Measurements from ENCODE around the gene RBMS2. TPM values are rescaled to one million over a fixed set of nuclear protein-coding genes. Genes with fewer than 3 reads are reported as not detected.

The RBMS2 gene
- polyA plus RNA-seq, 3 donors: 5.1 to 8.2 (median 6.5) TPM

GRCh38 chr12:56628671-56629458, 107.2 kb downstream of the RBMS2 start:
- H3K27ac Mint-ChIP-seq: peak overlapping the region; percentile 93 to 99 (median 97)
- peaks cover 62% of the 10 kb centered on the region for H3K4me1 Mint-ChIP-seq
- intact Hi-C loops (cut with micrococcal nuclease): no loop called here
- Histone ChIP-seq H3K4me3 (replicated peaks in 1 of 3; ENCODE audit: low read depth in 2 of 3, low read length in 3 of 3) (peak overlapping the region; percentile 88 to 100 (median 91)), H2AFZ (ENCODE audit: insufficient read depth, low read depth, low read length, poor library complexity, severe bottlenecking) (peak overlapping the region; percentile 66), H3K27ac (ENCODE audit: low read depth in 1 of 2, low read length in 2 of 2) (peak overlapping the region; percentile 89 to 97), H3K9ac (ENCODE audit: insufficient read depth, low read length, poor library complexity, severe bottlenecking) (peak overlapping the region; percentile 96), H3K27me3 (ENCODE audit: control insufficient read depth in 2 of 2, insufficient read depth in 2 of 2, low read length in 2 of 2) (no peaks in the 10 kb centered on the region), H4K20me1 (ENCODE audit: insufficient read depth, low read length) (peaks cover 80% of the 10 kb centered on the region), H3K79me2 (ENCODE audit: insufficient read depth, low read length) (peaks cover 99% of the 10 kb centered on the region), H3K4me1 (ENCODE audit: control insufficient read depth in 1 of 2, insufficient read depth in 2 of 2, low read length in 2 of 2) (peaks cover 45 to 47% of the 10 kb centered on the region in 2 donors), H3K9me3 (replicated peaks in 1 of 2; ENCODE audit: control insufficient read depth in 1 of 2, insufficient read depth in 1 of 2, low read length in 2 of 2) (no peaks in the 10 kb centered on the region), H3K36me3 (replicated peaks in 1 of 2; ENCODE audit: control insufficient read depth in 1 of 2, insufficient read depth in 2 of 2, low read length in 2 of 2) (peaks cover 2 to 26% of the 10 kb centered on the region in 2 donors), H3K4me2 (replicated peaks; ENCODE audit: extremely low read depth, low read length, poor library complexity, severe bottlenecking) (peak overlapping the region; percentile 80)
- 0% methylated on average over 5 of the region's 18 CpGs for WGBS (ENCODE audit: insufficient coverage)
- H3K36me3 Mint-ChIP-seq: peaks cover 20 to 36% of the 10 kb centered on the region in 2 donors
- H3K4me3 Mint-ChIP-seq: peak overlapping the region; percentile 98 to 99
- TF ChIP-seq, protein P1, sequence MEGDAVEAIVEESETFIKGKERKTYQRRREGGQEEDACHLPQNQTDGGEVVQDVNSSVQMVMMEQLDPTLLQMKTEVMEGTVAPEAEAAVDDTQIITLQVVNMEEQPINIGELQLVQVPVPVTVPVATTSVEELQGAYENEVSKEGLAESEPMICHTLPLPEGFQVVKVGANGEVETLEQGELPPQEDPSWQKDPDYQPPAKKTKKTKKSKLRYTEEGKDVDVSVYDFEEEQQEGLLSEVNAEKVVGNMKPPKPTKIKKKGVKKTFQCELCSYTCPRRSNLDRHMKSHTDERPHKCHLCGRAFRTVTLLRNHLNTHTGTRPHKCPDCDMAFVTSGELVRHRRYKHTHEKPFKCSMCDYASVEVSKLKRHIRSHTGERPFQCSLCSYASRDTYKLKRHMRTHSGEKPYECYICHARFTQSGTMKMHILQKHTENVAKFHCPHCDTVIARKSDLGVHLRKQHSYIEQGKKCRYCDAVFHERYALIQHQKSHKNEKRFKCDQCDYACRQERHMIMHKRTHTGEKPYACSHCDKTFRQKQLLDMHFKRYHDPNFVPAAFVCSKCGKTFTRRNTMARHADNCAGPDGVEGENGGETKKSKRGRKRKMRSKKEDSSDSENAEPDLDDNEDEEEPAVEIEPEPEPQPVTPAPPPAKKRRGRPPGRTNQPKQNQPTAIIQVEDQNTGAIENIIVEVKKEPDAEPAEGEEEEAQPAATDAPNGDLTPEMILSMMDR (IDR thresholded peaks at IDR 0.05): no peak
- no peaks in the 10 kb centered on the region for H3K9me3 Mint-ChIP-seq
- peak; percentile 65 to 75 (median 73) for DNase-seq
- H3K27me3 Mint-ChIP-seq (ENCODE audit: low read depth in 3 of 3): no peaks in the 10 kb centered on the region

DNA sequence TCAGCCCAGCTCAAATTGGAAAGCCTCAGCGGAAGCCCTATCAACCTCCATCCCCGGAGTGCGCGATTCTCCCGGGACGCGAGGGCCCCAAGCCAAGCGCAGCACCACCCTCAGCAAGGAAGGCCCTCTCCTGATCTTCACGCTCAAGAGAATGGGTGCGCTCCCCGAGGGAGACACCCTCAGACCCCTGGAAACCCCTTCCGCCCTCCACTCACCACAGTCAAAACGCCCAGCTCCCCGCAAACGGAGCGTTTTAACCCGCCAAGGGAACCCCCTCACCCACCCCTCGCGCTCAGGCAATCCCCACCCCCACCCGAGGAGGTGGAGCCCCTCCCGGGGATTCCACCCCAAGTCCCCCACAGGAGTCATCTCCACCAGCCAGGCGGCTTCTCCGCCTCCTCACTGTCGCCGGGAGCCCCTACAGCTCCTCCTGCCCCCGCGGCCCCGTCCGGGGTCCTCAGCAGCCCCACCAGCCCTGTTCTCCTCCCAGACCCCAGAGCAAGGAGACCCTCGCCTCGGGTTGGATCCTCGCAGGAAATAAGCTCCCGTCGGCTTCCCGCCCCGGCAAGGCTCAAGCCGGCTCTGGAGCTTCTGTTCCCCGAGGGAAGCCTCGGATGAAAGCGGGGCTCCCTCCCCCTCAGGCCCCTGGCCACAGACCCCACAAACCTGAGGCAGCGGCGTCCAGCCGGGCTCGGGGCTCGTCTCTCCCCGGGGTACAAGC, 108.0 kb downstream of the RBMS2 start:
- H3K4me3 ChIP-seq (replicated peaks in 1 of 3; ENCODE audit: low read depth in 2 of 3, low read length in 3 of 3): peak overlapping the region; percentile 88 to 100 (median 91)
- TF ChIP-seq, protein P1 (IDR thresholded peaks at IDR 0.05): no peak
- H3K79me2 ChIP-seq (ENCODE audit: insufficient read depth, low read length): peaks cover 99% of the 10 kb centered on the region
- peaks cover 80% of the 10 kb centered on the region for H4K20me1 ChIP-seq (ENCODE audit: insufficient read depth, low read length)
- peak overlapping the region; percentile 89 to 97 for H3K27ac ChIP-seq (ENCODE audit: low read depth in 1 of 2, low read length in 2 of 2)
- H3K9ac ChIP-seq (ENCODE audit: insufficient read depth, low read length, poor library complexity, severe bottlenecking): peak overlapping the region; percentile 96
- DNase-seq: peak in 1 of 3 donors; percentile 33
- peak overlapping the region; percentile 80 for H3K4me2 ChIP-seq (replicated peaks; ENCODE audit: extremely low read depth, low read length, poor library complexity, severe bottlenecking)
- intact Hi-C loops (cut with micrococcal nuclease): no loop called here
- no peaks in the 10 kb centered on the region for H3K27me3 ChIP-seq (ENCODE audit: control insufficient read depth in 2 of 2, insufficient read depth in 2 of 2, low read length in 2 of 2)
- H3K4me1 ChIP-seq (ENCODE audit: control insufficient read depth in 1 of 2, insufficient read depth in 2 of 2, low read length in 2 of 2): peaks cover 52 to 54% of the 10 kb centered on the region in 2 donors
- peaks cover 2 to 19% of the 10 kb centered on the region in 2 donors for H3K36me3 ChIP-seq (replicated peaks in 1 of 2; ENCODE audit: control insufficient read depth in 1 of 2, insufficient read depth in 2 of 2, low read length in 2 of 2)
- H3K9me3 ChIP-seq (replicated peaks in 1 of 2; ENCODE audit: control insufficient read depth in 1 of 2, insufficient read depth in 1 of 2, low read length in 2 of 2): no peaks in the 10 kb centered on the region
- Mint-ChIP-seq H3K27ac (peak overlapping the region; percentile 93 to 99 (median 97)), H3K36me3 (peaks cover 14 to 29% of the 10 kb centered on the region in 2 donors), H3K9me3 (no peaks in the 10 kb centered on the region), H3K27me3 (ENCODE audit: low read depth in 3 of 3) (no peaks in the 10 kb centered on the region), H3K4me3 (peak overlapping the region; percentile 98 to 99), H3K4me1 (peaks cover 63% of the 10 kb centered on the region)
- H2AFZ ChIP-seq (ENCODE audit: insufficient read depth, low read depth, low read length, poor library complexity, severe bottlenecking): peak overlapping the region; percentile 66
- under 1% methylated on average over 36 of the region's 46 CpGs for WGBS (ENCODE audit: insufficient coverage)

All from CD14-positive monocyte (primary cell).